Muscle of leg (tissue), 11 donors: ENCODE results near the gene KRTAP4-5. TPM values are rescaled to one million over a fixed set of nuclear protein-coding genes. Genes with fewer than 3 reads are reported as not detected.
"Not testable (repeated sequence)": the region's sequence is repeated elsewhere in the genome, so short reads cannot be mapped to it uniquely, and the experiment has no call there.

Experiments used
- DNase-seq: peaks from one replicate; pipeline ENCODE4 v3.0.0; 2013
- H3K27ac ChIP-seq: one replicate; pipeline ENCODE4 v1.5.1; 2013; ENCODE audit warnings: mild to moderate bottlenecking, low read length, control low read depth
- H3K27me3 ChIP-seq: one replicate; pipeline ENCODE4 v1.6.1; 2013; ENCODE audit warnings: low read length; ENCODE audit not compliant: control insufficient read depth, insufficient read depth
- H3K36me3 ChIP-seq: one replicate; pipeline ENCODE4 v1.6.1; 2013; ENCODE audit warnings: low read length; ENCODE audit not compliant: control insufficient read depth, insufficient read depth
- H3K4me1 ChIP-seq: one replicate; pipeline ENCODE4 v1.6.1; 2013; ENCODE audit warnings: low read length; ENCODE audit not compliant: control insufficient read depth, insufficient read depth
- H3K4me3 ChIP-seq: one replicate; pipeline ENCODE4 v1.5.1; 2013; ENCODE audit warnings: low read length, control low read depth
- H3K9me3 ChIP-seq: replicated peaks from 2 replicates; pipeline ENCODE4 v1.6.1; 2013; ENCODE audit warnings: low read depth, low read length; ENCODE audit not compliant: control insufficient read depth
- WGBS: methylation state at CpG from one replicate; pipeline ENCODE4 v1.1.5; 2013; ENCODE audit warnings: missing lambda C conversion rate; ENCODE audit not compliant: insufficient coverage; 5-methylcytosine and 5-hydroxymethylcytosine counted together
- polyA plus RNA-seq, 8 donors: library from polyadenylated mRNA; unstranded; fragments of 120-200 nt; gene quantifications; one replicate each; pipeline versions ENCODE4 v1.2.1 to v1.2.3, GENCODE V29; 2013; ENCODE audit warnings: inconsistent platforms in 1 of 8, low replicate concordance in 1 of 8; ENCODE audit not compliant: insufficient read length in 8 of 8, insufficient read depth in 1 of 8
- total RNA-seq: library from RNA; stranded (reverse); fragments of 120-200 nt; gene quantifications from one replicate; pipeline ENCODE4 v1.2.4, GENCODE V29; 2013

The KRTAP4-5 gene
- total and polyA plus RNA-seq, 9 donors: not detected

DNA sequence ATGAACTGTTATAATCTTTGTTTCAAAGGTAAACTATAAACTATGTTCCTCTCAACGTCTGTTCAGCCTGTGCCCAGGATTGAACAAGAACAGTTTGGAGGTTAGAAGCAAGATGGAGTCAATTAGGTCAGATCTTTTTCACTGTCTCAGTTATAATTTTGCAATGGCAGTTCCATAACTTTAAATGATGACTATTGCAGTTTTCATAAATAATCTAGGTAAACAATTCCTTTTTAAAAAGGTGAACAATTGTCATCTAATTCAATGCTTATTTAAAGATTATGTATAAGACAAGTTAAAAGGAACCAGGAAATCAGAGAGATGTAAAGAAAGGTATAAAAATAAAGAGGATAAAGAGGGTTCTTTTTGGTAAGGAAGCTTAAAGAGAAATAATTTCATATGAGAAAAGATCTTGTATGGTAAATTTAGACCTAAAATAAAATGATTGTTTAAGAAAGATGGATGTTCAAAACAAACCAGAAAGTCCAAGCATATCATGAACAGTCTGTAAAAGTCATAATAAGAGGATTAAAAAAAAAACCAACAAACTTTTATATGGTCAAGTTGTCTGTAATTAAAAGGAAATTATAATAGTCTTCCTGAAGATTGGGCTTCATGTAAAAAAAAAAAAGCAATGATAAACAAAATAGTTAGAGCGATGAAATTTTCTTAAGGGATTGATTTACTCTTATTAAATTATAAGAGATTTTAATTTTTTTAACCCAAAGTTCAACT, 38.3 kb downstream of the KRTAP4-5 start:
- Histone ChIP-seq H3K27me3 (no peaks in the 10 kb centered on the region), H3K4me1 (no peaks in the 10 kb centered on the region), H3K36me3 (no peaks in the 10 kb centered on the region), H3K4me3 (no peak overlapping the region), H3K9me3 (no peaks in the 10 kb centered on the region), H3K27ac (no peak overlapping the region)
- no peak for DNase-seq
- WGBS: no CpG with 5 or more reads among the region's 2 CpGs

DNA sequence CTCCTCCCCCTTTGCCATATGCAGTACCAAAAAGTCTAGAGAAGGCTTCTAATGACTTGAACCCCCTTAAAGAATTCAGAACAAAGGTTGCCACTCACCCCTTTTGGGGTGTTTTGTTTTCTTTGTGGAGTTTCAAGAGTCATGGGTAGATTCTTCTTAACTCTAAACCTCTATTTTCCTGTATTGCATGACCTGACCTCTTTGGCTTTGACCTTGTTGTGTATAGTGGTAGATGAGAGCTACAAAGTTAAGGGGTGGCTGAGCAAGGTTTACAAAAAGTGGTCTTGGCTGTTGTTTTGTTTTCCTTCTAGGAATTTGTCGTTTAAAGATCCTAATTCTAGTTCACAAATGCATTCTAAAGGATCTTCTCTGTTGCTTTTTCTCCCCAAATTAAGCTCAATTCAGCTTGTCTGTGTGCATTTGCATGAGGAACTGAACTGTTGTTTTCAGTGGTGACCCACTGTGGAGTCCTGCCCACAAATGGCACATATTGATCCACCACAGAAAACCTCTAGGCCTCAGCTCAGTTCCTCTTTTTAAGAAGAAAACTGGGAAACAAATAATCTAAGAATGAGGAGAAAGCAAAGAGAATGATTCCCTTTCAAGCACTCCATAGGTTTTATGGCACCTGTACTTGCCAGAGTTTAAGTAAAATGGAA, 40.8 kb downstream of the KRTAP4-5 start:
- not testable (repeated sequence) for H3K4me1 ChIP-seq, H3K4me3 ChIP-seq, DNase-seq, H3K27ac ChIP-seq, H3K9me3 ChIP-seq, H3K36me3 ChIP-seq, H3K27me3 ChIP-seq
- WGBS: no CpG with 5 or more reads among the region's 1 CpG

DNA sequence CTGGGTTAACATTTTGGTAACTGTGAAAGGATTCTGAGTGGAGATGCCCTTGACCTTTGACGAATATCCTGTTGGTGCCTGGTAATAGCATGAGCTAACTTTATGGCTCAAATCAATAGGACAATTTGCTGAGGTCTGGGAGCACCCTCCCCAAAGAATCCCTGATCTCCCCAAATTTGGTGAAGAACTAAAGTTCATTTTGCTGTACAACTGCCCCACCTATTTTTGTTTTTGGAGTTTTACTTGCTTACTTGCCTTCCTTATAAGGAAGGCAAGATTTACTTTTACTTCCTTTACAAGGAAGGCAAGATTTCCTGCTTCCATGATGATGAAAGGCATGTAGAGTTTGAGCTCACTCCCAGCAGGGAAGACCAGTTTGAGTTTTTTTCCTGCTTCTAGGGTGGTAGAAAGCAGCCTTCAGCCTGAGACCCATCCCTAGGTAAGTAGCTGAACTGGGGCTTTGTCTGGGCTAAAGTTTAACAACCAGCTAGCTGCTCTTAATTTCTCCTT, 41.6 kb downstream of the KRTAP4-5 start:
- no peaks in the 10 kb centered on the region for H3K4me1 ChIP-seq
- no peaks in the 10 kb centered on the region for H3K9me3 ChIP-seq
- no CpG with 5 or more reads among the region's 1 CpG for whole genome bisulfite sequencing
- no peaks in the 10 kb centered on the region for H3K27me3 ChIP-seq
- DNase-seq: no peak
- H3K36me3 ChIP-seq: no peaks in the 10 kb centered on the region
- H3K4me3 ChIP-seq: no peak overlapping the region
- H3K27ac ChIP-seq: no peak overlapping the region

DNA sequence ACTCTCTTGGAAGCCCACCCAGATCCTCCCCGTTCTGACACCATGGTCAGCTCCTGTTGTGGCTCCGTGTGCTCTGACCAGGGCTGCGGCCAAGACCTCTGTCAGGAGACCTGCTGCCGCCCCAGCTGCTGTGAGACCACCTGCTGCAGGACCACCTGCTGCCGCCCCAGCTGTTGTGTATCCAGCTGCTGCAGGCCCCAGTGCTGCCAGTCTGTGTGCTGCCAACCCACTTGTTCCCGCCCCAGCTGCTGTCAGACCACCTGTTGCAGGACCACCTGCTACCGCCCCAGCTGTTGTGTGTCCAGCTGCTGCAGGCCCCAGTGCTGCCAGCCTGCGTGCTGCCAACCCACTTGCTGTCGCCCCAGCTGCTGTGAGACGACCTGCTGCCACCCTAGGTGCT, 44.3 kb downstream of the KRTAP4-5 start, which contains the start of gene KRTAP4-9:
KRTAP4-9 (plus strand) TSS at position 43 of the 400 bp plus-strand sequence; CDS start at position 43, 0 bp downstream.
- not testable (repeated sequence) for DNase-seq, H3K27ac ChIP-seq, H3K27me3 ChIP-seq, H3K36me3 ChIP-seq, H3K4me1 ChIP-seq, H3K4me3 ChIP-seq, H3K9me3 ChIP-seq
- WGBS: 59% methylated on average over 9 of the region's 10 CpGs

DNA sequence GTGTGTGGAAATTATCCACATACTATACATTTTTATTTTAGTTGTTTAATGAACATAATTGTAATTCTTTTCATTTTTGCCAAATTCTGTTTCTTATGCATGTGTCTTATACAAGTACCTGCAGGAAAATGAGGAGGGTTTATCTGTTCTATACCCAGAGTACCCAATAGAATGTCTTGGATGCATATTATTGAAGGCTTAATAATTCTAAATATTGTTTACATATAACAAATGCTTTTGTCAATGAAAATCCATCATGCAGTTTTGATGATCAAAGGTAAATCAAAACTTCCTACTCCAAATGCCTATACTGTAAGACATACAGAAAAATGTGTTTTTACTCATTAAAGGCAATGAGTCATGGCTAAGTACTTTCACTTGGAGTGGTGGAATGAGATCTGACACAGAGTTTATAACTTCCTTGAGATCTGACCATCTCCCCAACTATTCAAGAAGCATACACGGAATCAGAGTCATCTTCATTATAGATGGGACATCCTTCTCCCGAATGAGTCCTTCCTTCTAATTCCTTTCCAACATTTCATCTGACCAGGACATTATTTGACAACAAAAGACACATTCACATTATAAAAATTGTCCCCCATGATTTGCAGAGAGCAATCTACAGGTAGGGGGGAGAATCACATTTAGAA, 45.1 kb downstream of the KRTAP4-5 start:
- H3K36me3 ChIP-seq, H3K9me3 ChIP-seq, H3K4me1 ChIP-seq, DNase-seq, H3K4me3 ChIP-seq, H3K27ac ChIP-seq, H3K27me3 ChIP-seq: not testable (repeated sequence)
- no CpG with 5 or more reads among the region's 2 CpGs for WGBS

DNA sequence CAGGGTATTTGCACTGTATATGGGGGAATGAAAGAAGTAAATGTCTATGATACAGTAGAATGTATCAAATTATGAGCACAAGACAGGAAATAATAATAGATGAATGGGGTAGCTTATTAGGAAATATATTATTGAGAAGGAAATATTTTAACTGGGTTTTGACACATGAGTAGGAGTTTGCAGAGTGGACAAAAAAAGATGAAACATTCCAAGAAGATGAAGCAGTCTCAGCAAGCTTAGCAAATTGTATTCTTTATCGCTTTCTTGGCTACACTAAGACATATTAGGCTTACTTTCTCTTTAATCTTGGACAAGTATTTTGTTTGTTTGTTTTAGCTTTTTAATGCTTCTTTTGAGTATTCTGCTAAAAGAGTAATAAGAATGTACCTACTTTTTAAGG, 45.7 kb downstream of the KRTAP4-5 start:
- no peaks in the 10 kb centered on the region for H3K36me3 ChIP-seq
- DNase-seq: no peak
- H3K27ac ChIP-seq: no peak overlapping the region
- no peaks in the 10 kb centered on the region for H3K27me3 ChIP-seq
- no CpG with 5 or more reads among the region's 1 CpG for WGBS
- no peaks in the 10 kb centered on the region for H3K9me3 ChIP-seq
- no peaks in the 10 kb centered on the region for H3K4me1 ChIP-seq
- no peak overlapping the region for H3K4me3 ChIP-seq

DNA sequence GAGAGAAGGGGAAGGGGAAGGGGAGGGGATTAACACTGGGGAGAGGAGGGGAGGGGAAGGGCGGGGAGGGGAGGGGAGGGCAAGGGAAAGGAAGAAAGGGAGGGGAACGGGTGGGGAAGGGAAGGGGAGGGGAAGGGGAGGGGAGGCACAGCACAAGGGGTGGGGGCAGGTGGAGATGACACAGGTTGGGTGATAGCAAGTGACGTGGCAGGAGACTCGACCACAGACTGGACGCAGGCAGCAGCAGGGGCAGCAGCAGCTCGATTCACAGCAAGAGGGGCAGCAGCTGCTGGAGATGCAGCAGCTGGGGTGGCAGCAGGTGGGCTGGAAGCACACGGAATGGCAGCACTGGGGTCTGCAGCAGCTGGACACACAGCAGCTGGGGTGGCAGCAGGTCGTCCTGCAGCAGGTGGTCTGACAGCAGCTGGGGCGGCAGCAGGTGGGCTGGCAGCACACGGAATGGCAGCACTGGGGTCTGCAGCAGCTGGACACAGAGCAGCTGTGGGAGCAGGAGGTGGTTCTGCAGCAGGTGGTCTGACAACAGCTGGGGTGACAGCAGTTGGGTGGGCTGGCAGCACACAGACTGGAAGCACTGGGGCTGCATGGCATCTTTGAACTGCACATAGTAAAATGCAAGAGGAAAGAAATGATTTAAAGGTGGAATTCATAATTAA, 47.9 kb downstream of the KRTAP4-5 start, which contains the start of gene KRTAP4-16:
KRTAP4-16 (minus strand) TSS at position 624 of the 674 bp plus-strand sequence; CDS start at position 624, 0 bp downstream.
- H3K4me1 ChIP-seq: no peaks in the 10 kb centered on the region

DNA sequence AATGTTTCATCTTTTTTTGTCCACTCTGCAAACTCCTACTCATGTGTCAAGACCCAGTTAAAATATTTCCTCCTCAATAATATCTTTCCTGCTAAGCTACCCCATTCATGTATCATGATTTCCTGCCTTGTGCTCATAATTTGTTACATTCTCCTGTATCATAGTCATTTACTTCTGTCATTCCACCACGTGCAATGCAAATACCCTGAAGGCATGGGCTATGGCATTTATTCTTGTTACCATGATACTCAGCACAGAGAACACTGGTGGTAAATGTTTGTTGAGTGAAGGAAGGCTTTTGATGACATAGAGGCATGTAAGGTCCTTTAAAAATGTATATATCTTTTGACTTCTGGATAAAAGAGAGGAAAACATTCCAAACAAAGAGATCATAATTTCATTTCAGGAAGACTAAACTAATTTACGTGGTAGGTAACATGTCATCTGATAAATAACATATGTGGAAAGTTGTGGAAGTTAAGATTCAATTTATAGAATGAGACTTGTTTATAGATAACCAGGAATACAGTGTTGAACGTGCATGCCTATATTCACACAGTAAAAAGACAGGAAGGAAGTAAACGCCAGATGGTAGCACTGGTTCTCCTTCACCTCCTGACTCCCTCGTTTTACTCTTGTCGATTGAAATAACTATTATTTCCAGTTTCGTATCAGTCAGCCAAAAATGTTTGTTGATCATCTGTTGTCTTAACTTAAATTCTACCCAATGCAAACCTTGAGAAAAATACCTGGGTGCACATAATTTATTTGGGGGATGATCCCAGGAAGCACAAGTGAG, 49.7 kb downstream of the KRTAP4-5 start:
- not testable (repeated sequence) for DNase-seq, H3K9me3 ChIP-seq, H3K4me3 ChIP-seq, H3K36me3 ChIP-seq, H3K4me1 ChIP-seq, H3K27ac ChIP-seq, H3K27me3 ChIP-seq
- WGBS: no CpG with 5 or more reads among the region's 7 CpGs

More for the DNA sequence above, 47.9 kb downstream of the KRTAP4-5 start, which contains the start of gene KRTAP4-16:
- no peak for DNase-seq
- WGBS: 41% methylated on average over 9 of the region's 10 CpGs
- H3K27ac ChIP-seq: no peak within 1 kb of the TSS
- H3K36me3 ChIP-seq: no peaks in the 10 kb centered on the region
- H3K4me3 ChIP-seq: no peak within 1 kb of the TSS
- H3K9me3 ChIP-seq: no peaks in the 10 kb centered on the region
- H3K27me3 ChIP-seq: no peaks in the 10 kb centered on the region
